ENCODE measurements around the gene EEF1AKMT3.

EEF1AKMT3 gene

DNA sequence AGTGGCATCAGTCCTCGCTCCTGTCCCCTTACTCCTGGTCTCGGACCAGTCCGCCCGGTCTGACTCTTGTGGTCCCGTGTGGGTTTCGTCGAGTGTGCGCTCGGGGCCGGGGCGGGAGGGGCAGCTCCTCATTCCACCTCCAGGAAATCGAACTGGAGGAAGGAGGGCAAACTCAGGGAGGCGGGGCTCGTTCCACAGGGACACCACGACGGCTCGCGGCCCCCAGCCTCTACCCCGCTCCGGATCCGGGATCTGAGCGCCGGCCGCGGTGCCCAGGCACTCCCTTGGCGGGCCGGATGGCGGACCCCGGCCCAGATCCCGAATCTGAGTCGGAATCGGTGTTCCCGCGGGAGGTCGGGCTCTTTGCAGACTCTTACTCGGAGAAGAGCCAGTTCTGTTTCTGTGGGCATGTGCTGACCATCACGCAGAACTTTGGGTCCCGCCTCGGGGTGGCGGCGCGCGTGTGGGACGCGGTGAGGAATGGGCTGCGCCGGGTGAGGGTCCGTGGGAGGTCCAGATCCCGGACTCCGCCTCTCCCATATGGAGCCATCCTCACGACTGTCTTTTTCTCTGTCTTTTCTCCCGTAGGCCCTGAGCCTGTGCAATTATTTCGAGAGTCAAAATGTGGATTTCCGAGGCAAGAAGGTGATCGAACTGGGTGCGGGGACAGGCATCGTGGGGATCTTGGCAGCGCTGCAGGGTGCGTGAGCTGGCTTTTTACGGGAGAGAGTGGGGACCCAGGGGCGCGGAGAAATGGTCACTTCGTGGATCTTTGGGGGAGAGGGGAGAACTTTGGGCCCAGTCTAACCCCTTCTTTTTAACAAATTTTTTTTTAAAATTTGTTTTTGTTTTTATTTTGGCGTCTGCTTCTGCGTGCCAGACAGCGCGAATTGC is at the start of gene EEF1AKMT3:
EEF1AKMT3 (plus strand) TSS at position 186 of the 894 bp plus-strand sequence; CDS start at position 297, 111 bp downstream.
- H3K4me1 ChIP-seq (ENCODE audit: control insufficient read depth in 2 of 2, insufficient read depth in 2 of 2, low read length in 2 of 2) = peaks cover 13 to 14% of the 10 kb centered on the region in 2 donors
- no peaks in the 10 kb centered on the region for H3K9me3 ChIP-seq (ENCODE audit: control insufficient read depth in 2 of 2, low read length in 2 of 2)
- H3K9ac ChIP-seq (ENCODE audit: low read depth in 1 of 2, low read length in 2 of 2) = peak within 1 kb of the TSS; percentile 88 to 94
- H3K27ac ChIP-seq (ENCODE audit: low read depth in 2 of 2, low read length in 2 of 2) = peak within 1 kb of the TSS; percentile 94 to 98
- peaks cover 4 to 7% of the 10 kb centered on the region in 2 donors for H3K36me3 ChIP-seq (ENCODE audit: control insufficient read depth in 2 of 2, insufficient read depth in 2 of 2, low read length in 2 of 2)
- H3K27me3 ChIP-seq (ENCODE audit: control insufficient read depth in 2 of 2, insufficient read depth in 2 of 2, low read length in 2 of 2) = no peaks in the 10 kb centered on the region
- H3K4me3 ChIP-seq (ENCODE audit: low read length in 2 of 2) = peak within 1 kb of the TSS; percentile 96 to 99

DNA sequence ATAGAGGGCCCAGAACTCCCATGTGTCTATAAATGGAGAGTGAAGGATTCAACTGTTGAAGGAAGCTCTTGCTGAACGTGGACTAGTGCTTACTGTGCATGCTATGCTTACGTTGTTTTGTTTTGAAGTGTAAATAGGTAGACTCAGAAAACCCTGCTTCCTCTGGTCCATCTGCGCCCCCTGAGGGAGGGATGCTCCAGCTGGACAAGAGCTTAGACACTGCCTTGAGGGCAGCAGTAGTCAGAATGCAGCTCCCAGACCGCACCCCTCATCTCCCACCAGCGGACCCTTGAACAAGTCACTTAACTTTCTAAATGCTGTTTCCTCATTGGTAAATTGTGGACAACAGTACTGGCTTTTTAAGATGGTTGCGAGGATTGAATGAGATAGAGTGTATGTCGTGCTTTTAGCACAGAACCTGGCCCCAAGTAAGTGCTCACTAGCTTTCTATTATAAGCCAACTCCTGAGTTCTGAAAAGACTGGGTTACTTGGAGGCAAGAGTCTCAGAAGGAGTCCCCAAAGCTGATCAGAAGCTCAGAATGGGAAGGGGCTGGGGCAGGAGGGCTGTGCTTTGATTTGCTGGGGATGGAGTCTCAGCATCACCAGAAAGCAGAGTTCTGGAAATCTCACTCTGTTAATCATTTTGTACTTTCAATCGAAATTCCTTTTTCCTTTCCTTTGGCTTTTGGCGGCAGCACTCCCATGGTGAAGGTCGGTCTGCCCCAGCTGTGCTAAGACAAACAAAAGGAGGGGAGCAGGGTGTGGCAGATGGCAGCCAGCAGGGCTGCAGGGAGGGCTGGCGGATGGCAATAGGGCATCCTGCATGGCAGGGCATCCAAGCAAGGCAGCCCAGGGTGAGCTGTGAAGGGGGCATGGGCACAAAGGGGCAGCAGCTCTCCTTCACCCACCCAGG is 49.4 kb upstream of the EEF1AKMT3 start:
- no peak overlapping the region for H3K9ac ChIP-seq (ENCODE audit: low read depth in 1 of 2, low read length in 2 of 2)
- no peak overlapping the region for H3K4me3 ChIP-seq (ENCODE audit: low read length in 2 of 2)
- peaks cover 0 to 6% of the 10 kb centered on the region in 2 donors for H3K4me1 ChIP-seq (ENCODE audit: control insufficient read depth in 2 of 2, insufficient read depth in 2 of 2, low read length in 2 of 2)
- H3K27me3 ChIP-seq (ENCODE audit: control insufficient read depth in 2 of 2, insufficient read depth in 2 of 2, low read length in 2 of 2) = peaks cover 7 to 8% of the 10 kb centered on the region in 2 donors
- H3K36me3 ChIP-seq (ENCODE audit: control insufficient read depth in 2 of 2, insufficient read depth in 2 of 2, low read length in 2 of 2) = peaks cover 22 to 39% of the 10 kb centered on the region in 2 donors
- H3K27ac ChIP-seq (ENCODE audit: low read depth in 2 of 2, low read length in 2 of 2) = no peak overlapping the region
- H3K9me3 ChIP-seq (ENCODE audit: control insufficient read depth in 2 of 2, low read length in 2 of 2) = no peaks in the 10 kb centered on the region

DNA sequence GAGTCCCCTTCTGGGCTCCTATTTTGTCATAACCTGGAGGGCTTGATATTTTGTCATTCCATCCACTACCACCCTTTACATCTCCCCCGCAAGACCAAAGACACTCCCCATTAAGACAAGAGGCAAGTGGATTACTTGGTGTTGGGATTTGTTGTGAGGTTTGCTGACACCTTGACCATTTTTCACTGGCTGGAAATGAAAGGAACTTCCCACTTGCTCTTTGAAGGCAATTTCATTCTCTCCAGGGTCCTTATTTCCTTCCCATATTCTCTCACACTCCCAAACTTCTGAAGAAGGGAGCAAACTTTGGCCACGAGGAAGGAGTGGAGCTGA is 48.8 kb upstream of the EEF1AKMT3 start:
- Histone ChIP-seq H3K27me3 (ENCODE audit: control insufficient read depth in 2 of 2, insufficient read depth in 2 of 2, low read length in 2 of 2) (peaks cover 7 to 8% of the 10 kb centered on the region in 2 donors), H3K4me1 (ENCODE audit: control insufficient read depth in 2 of 2, insufficient read depth in 2 of 2, low read length in 2 of 2) (peaks cover 0 to 6% of the 10 kb centered on the region in 2 donors), H3K9ac (ENCODE audit: low read depth in 1 of 2, low read length in 2 of 2) (no peak overlapping the region), H3K27ac (ENCODE audit: low read depth in 2 of 2, low read length in 2 of 2) (no peak overlapping the region), H3K4me3 (ENCODE audit: low read length in 2 of 2) (no peak overlapping the region), H3K9me3 (ENCODE audit: control insufficient read depth in 2 of 2, low read length in 2 of 2) (no peaks in the 10 kb centered on the region), H3K36me3 (ENCODE audit: control insufficient read depth in 2 of 2, insufficient read depth in 2 of 2, low read length in 2 of 2) (peaks cover 17 to 34% of the 10 kb centered on the region in 2 donors)

DNA sequence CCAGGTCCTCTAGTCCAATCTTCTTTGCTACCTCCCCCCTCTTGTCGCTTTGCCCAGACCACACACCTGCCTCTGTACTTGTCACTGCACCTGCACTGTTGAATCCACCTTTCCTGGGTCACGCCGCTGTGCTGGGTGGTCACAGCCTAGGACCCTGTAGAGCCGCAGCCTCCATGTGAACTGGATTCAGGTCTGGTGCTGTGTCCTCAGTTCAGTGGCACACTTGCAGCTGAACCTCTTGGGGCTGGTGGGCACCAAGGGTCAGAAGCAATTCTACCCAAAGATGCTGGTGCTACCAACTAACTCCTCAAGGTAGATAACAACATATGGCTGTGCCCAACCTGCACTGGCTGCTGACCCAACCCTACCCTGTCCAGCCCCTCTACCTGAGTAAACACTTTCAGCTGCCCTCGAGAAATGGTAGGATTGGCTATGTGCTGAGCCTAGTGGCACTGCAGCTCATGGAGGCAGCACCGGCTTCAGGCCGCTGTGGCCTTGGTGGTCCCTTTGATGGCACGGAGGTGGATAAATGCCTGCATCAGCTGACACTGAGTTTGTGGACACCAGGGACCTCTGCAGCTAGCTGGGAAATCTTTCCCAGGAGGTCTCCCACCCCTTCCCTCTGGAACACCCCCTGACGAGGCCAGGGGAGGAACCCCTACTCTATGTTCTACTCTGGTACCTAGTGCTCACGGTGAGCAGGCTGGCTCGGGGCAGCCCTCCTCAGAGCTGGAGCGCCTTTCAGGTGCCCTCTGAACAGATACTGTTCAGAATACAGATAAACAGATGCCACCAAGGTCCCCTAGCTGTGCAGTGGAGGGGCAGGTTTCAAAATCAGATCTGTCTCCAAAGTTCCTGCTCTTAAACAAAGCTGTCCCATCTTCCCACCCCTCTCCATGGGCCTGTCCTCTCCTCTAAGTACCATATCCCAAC is 48.1 kb upstream of the EEF1AKMT3 start:
- Histone ChIP-seq H3K36me3 (ENCODE audit: control insufficient read depth in 2 of 2, insufficient read depth in 2 of 2, low read length in 2 of 2) (peaks cover 10 to 27% of the 10 kb centered on the region in 2 donors), H3K9me3 (ENCODE audit: control insufficient read depth in 2 of 2, low read length in 2 of 2) (no peaks in the 10 kb centered on the region), H3K9ac (ENCODE audit: low read depth in 1 of 2, low read length in 2 of 2) (no peak overlapping the region), H3K4me1 (ENCODE audit: control insufficient read depth in 2 of 2, insufficient read depth in 2 of 2, low read length in 2 of 2) (peaks cover 0 to 6% of the 10 kb centered on the region in 2 donors), H3K4me3 (ENCODE audit: low read length in 2 of 2) (no peak overlapping the region), H3K27ac (ENCODE audit: low read depth in 2 of 2, low read length in 2 of 2) (no peak overlapping the region), H3K27me3 (ENCODE audit: control insufficient read depth in 2 of 2, insufficient read depth in 2 of 2, low read length in 2 of 2) (peaks cover 7 to 8% of the 10 kb centered on the region in 2 donors)

DNA sequence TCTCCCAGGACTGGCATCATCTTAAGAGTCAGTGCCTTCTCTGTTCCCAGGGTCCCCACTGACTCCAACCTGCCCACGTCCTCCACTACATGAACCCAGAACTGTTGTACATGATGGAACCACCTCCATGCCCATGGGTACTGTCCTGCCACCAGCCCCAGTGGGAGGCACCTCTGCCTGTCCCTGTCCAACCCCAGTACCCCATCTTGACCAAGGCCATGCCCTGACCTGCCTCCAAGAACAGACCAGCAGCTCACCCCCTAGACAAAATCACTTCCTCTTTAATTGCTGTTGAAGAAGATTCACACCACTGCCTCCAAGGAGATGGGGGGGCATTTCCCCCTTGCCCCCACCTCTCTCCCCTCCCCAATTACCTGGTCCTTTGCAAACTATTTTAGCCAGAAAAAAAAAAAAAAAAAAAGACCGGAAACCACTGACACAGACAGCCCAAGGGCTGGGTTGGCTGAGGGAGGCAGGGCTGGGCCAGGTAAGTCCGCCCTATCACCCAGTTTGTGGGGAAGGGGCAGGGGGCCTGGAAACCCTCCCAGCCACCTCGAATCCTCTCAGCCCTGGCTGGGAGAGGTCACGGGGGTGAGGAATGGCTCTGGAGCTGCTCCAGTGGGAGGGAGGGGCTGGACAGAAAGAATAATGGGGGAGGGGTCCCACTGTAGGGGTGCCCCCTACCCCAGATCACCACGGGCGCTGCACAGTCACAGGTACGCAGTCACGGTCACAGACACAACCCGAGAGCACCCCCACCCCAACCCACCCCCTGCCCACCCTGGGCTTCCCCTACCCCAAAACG is 47.3 kb upstream of the EEF1AKMT3 start:
- Histone ChIP-seq H3K9ac (ENCODE audit: low read depth in 1 of 2, low read length in 2 of 2) (no peak overlapping the region), H3K36me3 (ENCODE audit: control insufficient read depth in 2 of 2, insufficient read depth in 2 of 2, low read length in 2 of 2) (peaks cover 9 to 18% of the 10 kb centered on the region in 2 donors), H3K9me3 (ENCODE audit: control insufficient read depth in 2 of 2, low read length in 2 of 2) (no peaks in the 10 kb centered on the region), H3K27me3 (ENCODE audit: control insufficient read depth in 2 of 2, insufficient read depth in 2 of 2, low read length in 2 of 2) (peaks cover 7 to 13% of the 10 kb centered on the region in 2 donors), H3K4me1 (ENCODE audit: control insufficient read depth in 2 of 2, insufficient read depth in 2 of 2, low read length in 2 of 2) (peaks cover 0 to 6% of the 10 kb centered on the region in 2 donors), H3K27ac (ENCODE audit: low read depth in 2 of 2, low read length in 2 of 2) (no peak overlapping the region), H3K4me3 (ENCODE audit: low read length in 2 of 2) (no peak overlapping the region)

DNA sequence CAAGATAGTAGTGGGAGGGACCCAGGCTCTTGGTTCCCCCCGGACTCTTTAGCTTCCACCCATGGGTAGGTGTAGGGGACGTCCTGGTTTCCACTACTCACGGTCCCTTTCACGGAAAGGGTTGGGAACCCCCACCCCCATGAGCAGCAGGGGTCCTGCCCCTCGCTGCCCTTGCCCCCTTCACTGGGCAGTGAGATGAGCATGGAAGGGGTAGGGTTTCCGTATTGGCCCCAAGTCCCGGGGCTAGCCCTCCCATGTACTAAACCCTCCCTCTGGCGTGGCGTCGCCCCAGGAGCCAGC is 46.6 kb upstream of the EEF1AKMT3 start:
- peaks cover 5 to 14% of the 10 kb centered on the region in 2 donors for H3K36me3 ChIP-seq (ENCODE audit: control insufficient read depth in 2 of 2, insufficient read depth in 2 of 2, low read length in 2 of 2)
- H3K27me3 ChIP-seq (ENCODE audit: control insufficient read depth in 2 of 2, insufficient read depth in 2 of 2, low read length in 2 of 2) = peaks cover 7 to 15% of the 10 kb centered on the region in 2 donors

DNA sequence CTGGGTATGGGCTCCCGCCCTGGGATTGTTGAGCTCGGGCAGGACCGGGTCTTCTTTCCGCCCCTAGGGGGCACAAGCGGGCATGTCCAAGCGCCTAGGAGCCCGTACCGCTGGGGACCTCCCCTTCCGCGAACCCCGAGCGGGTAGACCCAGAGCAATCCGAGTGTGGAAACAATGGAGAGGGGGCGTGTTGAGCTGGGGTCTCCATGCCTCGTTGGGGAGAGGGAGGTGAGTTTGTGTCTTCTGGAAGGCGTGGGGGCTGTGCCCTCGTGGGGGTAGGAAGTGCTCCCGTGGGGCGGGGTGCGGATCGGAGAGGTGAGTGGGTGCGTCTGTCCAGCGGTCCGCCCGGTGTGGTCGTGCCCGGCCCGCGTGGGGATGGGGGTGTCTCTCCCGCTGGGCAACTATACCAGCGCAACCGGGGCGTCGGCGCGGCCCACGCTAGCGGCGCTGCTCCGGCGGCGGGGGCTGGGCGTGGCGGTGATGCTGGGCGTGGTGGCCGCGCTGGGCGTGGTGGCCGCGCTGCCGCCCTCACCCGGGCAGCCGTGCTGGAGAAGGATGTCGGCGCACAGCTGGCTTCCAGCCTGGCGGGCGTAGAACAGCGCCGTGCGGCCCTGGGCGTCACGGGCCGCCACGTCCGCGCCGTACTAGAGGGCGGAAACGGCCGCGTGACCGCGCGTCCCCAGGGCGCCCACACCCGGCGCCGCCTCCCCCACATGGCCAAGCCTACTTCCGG is 46.1 kb upstream of the EEF1AKMT3 start:
- Histone ChIP-seq H3K4me3 (ENCODE audit: low read length in 2 of 2) (peak overlapping the region; percentile 73 to 78), H3K4me1 (ENCODE audit: control insufficient read depth in 2 of 2, insufficient read depth in 2 of 2, low read length in 2 of 2) (peaks cover 0 to 6% of the 10 kb centered on the region in 2 donors), H3K27me3 (ENCODE audit: control insufficient read depth in 2 of 2, insufficient read depth in 2 of 2, low read length in 2 of 2) (peaks cover 7 to 15% of the 10 kb centered on the region in 2 donors), H3K9ac (ENCODE audit: low read depth in 1 of 2, low read length in 2 of 2) (peak overlapping the region; percentile 56 to 65), H3K9me3 (ENCODE audit: control insufficient read depth in 2 of 2, low read length in 2 of 2) (no peaks in the 10 kb centered on the region), H3K36me3 (ENCODE audit: control insufficient read depth in 2 of 2, insufficient read depth in 2 of 2, low read length in 2 of 2) (peaks cover under 1 to 14% of the 10 kb centered on the region in 2 donors), H3K27ac (ENCODE audit: low read depth in 2 of 2, low read length in 2 of 2) (peak overlapping the region; percentile 55 to 65)

More for the DNA sequence above, 46.6 kb upstream of the EEF1AKMT3 start:
- Histone ChIP-seq H3K4me3 (ENCODE audit: low read length in 2 of 2) (peak overlapping the region in 1 of 2 donors; percentile 78), H3K27ac (ENCODE audit: low read depth in 2 of 2, low read length in 2 of 2) (no peak overlapping the region), H3K9me3 (ENCODE audit: control insufficient read depth in 2 of 2, low read length in 2 of 2) (no peaks in the 10 kb centered on the region), H3K9ac (ENCODE audit: low read depth in 1 of 2, low read length in 2 of 2) (no peak overlapping the region), H3K4me1 (ENCODE audit: control insufficient read depth in 2 of 2, insufficient read depth in 2 of 2, low read length in 2 of 2) (peaks cover 0 to 6% of the 10 kb centered on the region in 2 donors)

DNA sequence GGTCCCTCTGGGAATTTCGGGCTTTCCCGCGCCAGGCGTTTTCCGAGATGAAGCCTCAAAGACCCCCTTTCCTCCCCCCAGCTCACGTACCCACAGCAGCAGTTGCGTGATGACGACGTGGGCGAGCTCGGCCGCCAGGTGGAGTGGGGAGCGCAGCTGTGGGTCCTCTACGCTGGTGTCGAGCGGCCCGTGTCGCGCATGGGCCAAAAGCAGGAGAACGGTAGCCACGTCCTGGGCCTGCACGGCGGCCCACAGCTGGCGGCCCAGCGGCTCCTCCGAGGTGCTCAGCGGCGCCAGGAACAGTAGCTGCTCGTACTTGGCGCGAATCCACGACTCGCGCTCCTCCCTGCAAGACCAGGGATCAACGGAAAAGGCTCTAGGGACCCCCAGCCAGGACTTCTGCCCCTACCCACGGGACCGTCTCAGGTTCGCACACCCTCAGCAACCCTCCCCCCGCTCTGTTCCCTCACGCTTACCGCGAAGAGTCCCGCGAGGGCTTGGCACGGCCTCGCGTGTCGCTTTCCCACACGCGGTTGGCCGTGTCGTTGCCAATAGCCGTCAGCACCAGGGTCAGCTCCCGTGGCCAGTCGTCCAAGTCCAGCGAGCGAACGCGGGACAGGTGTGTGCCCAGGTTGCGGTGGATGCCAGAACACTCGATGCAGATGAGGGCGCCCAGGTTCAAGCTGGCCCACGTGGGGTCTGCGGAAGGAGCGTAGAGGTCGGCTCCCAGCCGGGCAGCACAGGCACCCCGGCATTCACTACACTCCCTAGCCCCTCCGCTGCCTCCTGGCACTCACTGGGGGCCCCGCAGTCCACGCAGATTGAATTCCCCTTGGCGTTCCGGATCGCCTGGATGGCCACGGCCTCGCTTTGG is 45.3 kb upstream of the EEF1AKMT3 start:
- Histone ChIP-seq H3K9ac (ENCODE audit: low read depth in 1 of 2, low read length in 2 of 2) (peak overlapping the region; percentile 44 to 65), H3K27me3 (ENCODE audit: control insufficient read depth in 2 of 2, insufficient read depth in 2 of 2, low read length in 2 of 2) (peaks cover 7 to 15% of the 10 kb centered on the region in 2 donors), H3K27ac (ENCODE audit: low read depth in 2 of 2, low read length in 2 of 2) (peak overlapping the region; percentile 55 to 65), H3K9me3 (ENCODE audit: control insufficient read depth in 2 of 2, low read length in 2 of 2) (no peaks in the 10 kb centered on the region), H3K4me3 (ENCODE audit: low read length in 2 of 2) (peak overlapping the region; percentile 73 to 78), H3K4me1 (ENCODE audit: control insufficient read depth in 2 of 2, insufficient read depth in 2 of 2, low read length in 2 of 2) (peaks cover 0 to 6% of the 10 kb centered on the region in 2 donors), H3K36me3 (ENCODE audit: control insufficient read depth in 2 of 2, insufficient read depth in 2 of 2, low read length in 2 of 2) (peaks cover 0 to 9% of the 10 kb centered on the region in 2 donors)
